Immature natural killer cell (primary cell): ENCODE measurements around the gene ITGBL1. TPM values are rescaled to one million over a fixed set of nuclear protein-coding genes. Genes with fewer than 3 reads are reported as not detected.
A peak's percentile ranks its signal among the peaks of the same experiment; 100 is the strongest.

Source experiments
- DNase-seq, 3 donors: peaks; one replicate each; pipeline ENCODE4 v3.0.0; 2022; ENCODE audit warnings: mixed read lengths in 1 of 3
- H3K27ac Mint-ChIP-seq, 6 donors: one replicate each; pipeline ENCODE4 v1.8.0; 2020; ENCODE audit warnings: mixed read lengths in 6 of 6, mild to moderate bottlenecking in 5 of 6, inconsistent platforms in 4 of 6, moderate library complexity in 3 of 6
- H3K27me3 Mint-ChIP-seq, 3 donors: one replicate each; pipeline ENCODE4 v1.8.0; 2020 to 2021; ENCODE audit warnings: low read depth in 3 of 3, mild to moderate bottlenecking in 3 of 3, mixed read lengths in 3 of 3, moderate library complexity in 3 of 3, inconsistent platforms in 1 of 3
- H3K36me3 Mint-ChIP-seq, 3 donors: one replicate each; pipeline ENCODE4 v1.8.0; 2020; ENCODE audit warnings: mixed read lengths in 3 of 3, inconsistent platforms in 2 of 3, mild to moderate bottlenecking in 2 of 3
- H3K4me1 Mint-ChIP-seq, 2 donors: one replicate each; pipeline ENCODE4 v1.8.0; 2020; ENCODE audit warnings: inconsistent platforms in 2 of 2, mild to moderate bottlenecking in 2 of 2, mixed read lengths in 2 of 2, moderate library complexity in 1 of 2
- H3K4me3 Mint-ChIP-seq, 5 donors: one replicate each; pipeline ENCODE4 v1.8.0; 2020; ENCODE audit warnings: mild to moderate bottlenecking in 5 of 5, mixed read lengths in 5 of 5, inconsistent platforms in 3 of 5, moderate library complexity in 3 of 5
- H3K9me3 Mint-ChIP-seq, 6 donors: one replicate each; pipeline ENCODE4 v1.8.0; 2020; ENCODE audit warnings: mild to moderate bottlenecking in 6 of 6, mixed read lengths in 6 of 6, inconsistent platforms in 4 of 6, moderate library complexity in 3 of 6
- polyA plus RNA-seq, 3 donors: library from polyadenylated mRNA; unstranded; fragments of 300-500 nt; fragmentation: Illumina TruSeq; gene quantifications; one replicate each; pipeline ENCODE4 v1.2.3, GENCODE V29; 2021

Gene ITGBL1
- polyA plus RNA-seq, 3 donors from 2014 or later, result not detected

DNA sequence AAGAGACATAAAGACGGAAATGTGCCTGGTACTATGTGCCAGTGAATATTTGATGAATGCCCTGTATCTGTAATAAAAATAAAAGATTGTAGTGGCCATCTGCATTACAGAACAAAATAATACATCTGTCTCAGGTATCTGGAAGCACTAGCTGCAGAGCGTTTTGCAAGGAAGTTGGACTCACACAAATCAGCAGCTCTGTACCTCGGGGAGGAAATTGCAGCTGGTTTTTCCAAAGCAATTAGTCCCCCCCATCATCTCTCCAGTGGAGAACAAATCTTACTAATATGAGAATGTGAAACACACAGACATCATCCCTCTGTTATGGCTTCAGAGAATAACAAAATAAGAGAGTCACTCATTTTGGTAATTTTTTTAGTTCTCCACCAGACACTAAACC lies 245.3 kb downstream of the ITGBL1 start:
- DNase-seq, result no peak
- Mint-ChIP-seq H3K9me3 (peaks cover 0 to 7% (median 0%) of the 10 kb centered on the region in 6 donors), H3K36me3 (no peaks in the 10 kb centered on the region), H3K27ac (no peak overlapping the region), H3K4me3 (no peak overlapping the region), H3K4me1 (no peaks in the 10 kb centered on the region), H3K27me3 (peaks cover 0 to 3% (median 0%) of the 10 kb centered on the region in 3 donors)

DNA sequence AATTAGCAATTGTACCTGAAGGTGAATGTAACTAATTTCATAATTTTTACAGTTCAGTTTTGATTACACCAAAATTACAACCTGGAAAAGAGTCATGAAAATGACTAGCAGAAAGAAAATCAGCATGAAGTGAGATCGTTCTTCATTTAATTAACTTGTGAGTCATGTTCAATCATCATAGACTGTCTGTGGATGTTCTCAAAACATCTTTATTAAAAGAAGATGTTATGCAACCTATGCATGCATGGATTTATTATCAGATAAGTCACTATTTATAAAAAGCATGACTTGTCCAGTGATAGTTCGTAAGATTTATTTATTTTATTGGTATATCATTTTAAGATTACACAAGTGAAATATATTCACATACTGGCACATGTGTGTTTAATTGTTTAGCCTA lies 245.9 kb downstream of the ITGBL1 start:
- H3K36me3 Mint-ChIP-seq, result no peaks in the 10 kb centered on the region
- peaks cover 0 to 3% (median 1%) of the 10 kb centered on the region in 3 donors for H3K27me3 Mint-ChIP-seq
- DNase-seq, result no peak
- no peak overlapping the region for H3K27ac Mint-ChIP-seq
- H3K4me1 Mint-ChIP-seq, result no peaks in the 10 kb centered on the region
- H3K4me3 Mint-ChIP-seq, result no peak overlapping the region
- H3K9me3 Mint-ChIP-seq, result peaks cover 0 to 10% (median 0%) of the 10 kb centered on the region in 6 donors

DNA sequence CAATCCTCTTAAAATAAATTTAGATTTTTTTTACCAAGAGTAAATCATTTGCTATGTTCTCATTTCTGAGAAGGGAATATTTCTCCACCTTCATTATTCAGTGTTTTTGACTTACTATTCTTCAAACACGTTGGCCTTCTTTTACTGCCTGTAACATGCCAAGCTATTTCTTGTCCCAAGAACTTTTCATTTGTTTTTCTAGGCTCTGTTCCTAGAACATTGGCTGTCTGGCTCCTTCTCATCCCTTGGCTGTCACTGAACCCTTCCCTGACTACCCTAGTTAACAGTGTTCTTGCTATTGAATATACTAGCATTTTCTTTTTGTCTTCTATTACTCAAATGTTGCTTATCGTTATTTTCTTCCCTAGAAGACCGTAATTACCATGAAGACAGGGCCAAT lies 248.1 kb downstream of the ITGBL1 start:
- DNase-seq, result no peak
- H3K4me1 Mint-ChIP-seq, result peaks cover 0 to 1% of the 10 kb centered on the region in 2 donors
- H3K27me3 Mint-ChIP-seq, result peaks cover 0 to 4% (median 0%) of the 10 kb centered on the region in 3 donors
- no peaks in the 10 kb centered on the region for H3K36me3 Mint-ChIP-seq
- H3K4me3 Mint-ChIP-seq, result no peak overlapping the region
- H3K9me3 Mint-ChIP-seq, result peaks cover 0 to 16% (median under 1%) of the 10 kb centered on the region in 6 donors
- peak overlapping the region in 1 of 6 donors; percentile 15 for H3K27ac Mint-ChIP-seq

DNA sequence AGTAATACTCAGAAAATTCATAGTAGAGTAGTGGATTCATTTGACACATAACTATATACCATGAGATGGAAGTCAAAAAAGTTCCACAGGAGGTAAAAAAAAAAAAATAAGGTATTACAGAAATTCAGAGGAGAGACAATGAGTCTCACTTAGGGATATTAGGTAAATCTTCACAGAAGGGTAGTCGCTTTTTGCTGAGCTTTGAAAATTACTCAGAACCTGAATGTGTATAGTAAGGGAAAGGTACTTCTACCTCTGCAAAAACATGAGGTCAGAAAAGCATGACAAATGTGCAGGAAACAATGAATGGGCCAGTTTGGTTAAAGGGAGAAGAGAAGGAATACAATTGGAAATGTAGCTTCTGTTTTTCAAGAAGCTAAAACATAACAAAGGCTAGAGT lies 250.6 kb downstream of the ITGBL1 start:
- DNase-seq, result no peak
- Mint-ChIP-seq H3K4me3 (no peak overlapping the region), H3K4me1 (peaks cover 15 to 20% of the 10 kb centered on the region in 2 donors), H3K36me3 (no peaks in the 10 kb centered on the region), H3K27me3 (peaks cover 0 to 4% (median 0%) of the 10 kb centered on the region in 3 donors), H3K9me3 (peaks cover 0 to 16% (median under 1%) of the 10 kb centered on the region in 6 donors), H3K27ac (no peak overlapping the region)

DNA sequence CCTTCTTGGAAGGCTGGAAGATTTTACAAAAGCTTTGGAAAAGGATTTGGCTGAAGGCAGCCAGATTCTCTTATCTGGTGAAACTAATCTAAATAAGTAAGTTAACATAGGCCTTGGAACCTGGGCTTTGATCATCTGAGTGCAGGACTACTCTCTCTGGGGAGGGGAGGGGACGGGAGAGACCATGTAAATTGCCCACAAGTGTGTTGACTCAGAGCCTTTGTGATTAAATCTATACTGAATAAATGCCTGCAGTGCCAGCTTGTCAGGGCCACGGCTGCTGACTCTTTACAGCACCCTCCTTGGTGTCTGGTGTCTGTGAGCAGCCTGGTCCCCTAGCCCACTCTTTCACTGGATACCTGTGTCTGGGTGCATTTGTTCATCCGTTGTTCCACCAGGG lies 251.4 kb downstream of the ITGBL1 start:
- no peak overlapping the region for H3K27ac Mint-ChIP-seq
- peaks cover 21 to 26% of the 10 kb centered on the region in 2 donors for H3K4me1 Mint-ChIP-seq
- no peak for DNase-seq
- H3K4me3 Mint-ChIP-seq, result no peak overlapping the region
- H3K36me3 Mint-ChIP-seq, result no peaks in the 10 kb centered on the region
- peaks cover 0 to 16% (median 1%) of the 10 kb centered on the region in 6 donors for H3K9me3 Mint-ChIP-seq
- H3K27me3 Mint-ChIP-seq, result peaks cover 0 to 4% (median 0%) of the 10 kb centered on the region in 3 donors

DNA sequence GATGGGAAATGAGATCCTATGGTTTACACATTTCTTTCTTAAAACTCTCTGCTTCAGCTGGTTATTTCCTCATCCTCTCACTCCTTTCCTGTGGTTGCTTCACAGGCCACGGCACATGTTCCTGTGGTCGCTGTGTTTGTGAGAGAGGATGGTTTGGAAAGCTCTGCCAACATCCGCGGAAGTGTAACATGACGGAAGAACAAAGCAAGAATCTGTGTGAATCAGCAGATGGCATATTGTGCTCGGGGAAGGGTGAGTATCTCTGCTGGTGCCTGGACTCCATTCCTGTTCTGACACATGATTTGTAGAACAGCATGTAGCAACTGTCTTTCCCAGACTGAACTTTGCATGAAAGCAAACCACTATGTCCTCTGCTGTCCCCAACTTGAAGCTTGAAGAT lies 254.2 kb downstream of the ITGBL1 start:
- peak in 1 of 3 donors; percentile 17 for DNase-seq
- Mint-ChIP-seq H3K27ac (peak overlapping the region in 1 of 6 donors; percentile 56), H3K9me3 (peaks cover 0 to 12% (median 2%) of the 10 kb centered on the region in 6 donors), H3K36me3 (no peaks in the 10 kb centered on the region), H3K4me1 (peaks cover 21 to 26% of the 10 kb centered on the region in 2 donors), H3K27me3 (peaks cover 0 to 6% (median 0%) of the 10 kb centered on the region in 3 donors), H3K4me3 (peak overlapping the region in 4 of 5 donors; percentile 14 to 54 (median 30))

DNA sequence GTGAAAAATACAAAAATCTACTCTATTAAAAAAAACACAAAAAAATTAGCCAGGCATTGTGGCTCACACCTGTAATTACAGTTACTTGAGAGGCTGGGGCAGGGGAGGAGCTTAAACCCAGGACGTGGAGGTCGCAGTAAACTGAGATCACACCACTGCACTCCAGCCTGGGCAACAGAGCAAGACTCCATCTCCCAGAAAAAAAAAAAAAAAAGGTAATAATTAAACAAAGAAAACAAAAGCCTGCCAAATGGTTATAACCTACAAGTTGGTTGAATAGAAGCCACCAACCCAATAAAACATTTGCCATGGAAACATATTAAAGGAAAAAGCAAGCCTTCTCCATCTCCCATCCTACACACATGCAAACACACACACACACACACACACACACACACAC lies 255.2 kb downstream of the ITGBL1 start:
- no peak for DNase-seq
- Mint-ChIP-seq H3K4me3 (no peak overlapping the region), H3K36me3 (no peaks in the 10 kb centered on the region), H3K9me3 (peaks cover 0 to 12% (median 1%) of the 10 kb centered on the region in 6 donors), H3K4me1 (peaks cover 21 to 26% of the 10 kb centered on the region in 2 donors), H3K27me3 (peaks cover 0 to 6% (median 0%) of the 10 kb centered on the region in 3 donors), H3K27ac (no peak overlapping the region)

DNA sequence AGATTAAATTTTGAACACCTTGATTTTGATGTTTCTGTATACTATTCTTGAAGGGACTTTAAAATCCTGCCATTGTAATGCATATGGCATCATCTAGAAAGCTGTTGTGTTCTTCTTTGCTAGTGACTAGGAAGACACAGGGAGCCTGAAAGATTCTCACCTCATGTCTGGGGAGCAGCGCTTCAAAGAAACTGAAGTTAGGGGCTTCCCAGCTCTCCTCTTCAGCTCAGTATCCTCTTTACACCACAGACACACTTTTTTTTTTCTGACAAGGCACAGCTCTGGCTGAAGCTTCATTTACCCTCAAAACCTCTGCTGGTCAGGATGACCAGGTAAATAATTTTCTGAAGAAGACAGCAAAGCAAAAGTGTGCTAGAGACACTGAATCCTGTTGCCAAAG lies 255.6 kb downstream of the ITGBL1 start:
- Mint-ChIP-seq H3K36me3 (no peaks in the 10 kb centered on the region), H3K4me3 (no peak overlapping the region), H3K9me3 (peaks cover 0 to 11% (median 0%) of the 10 kb centered on the region in 6 donors), H3K27ac (no peak overlapping the region), H3K4me1 (peaks cover 21 to 26% of the 10 kb centered on the region in 2 donors), H3K27me3 (peaks cover 0 to 6% (median 0%) of the 10 kb centered on the region in 3 donors)
- DNase-seq, result no peak

DNA sequence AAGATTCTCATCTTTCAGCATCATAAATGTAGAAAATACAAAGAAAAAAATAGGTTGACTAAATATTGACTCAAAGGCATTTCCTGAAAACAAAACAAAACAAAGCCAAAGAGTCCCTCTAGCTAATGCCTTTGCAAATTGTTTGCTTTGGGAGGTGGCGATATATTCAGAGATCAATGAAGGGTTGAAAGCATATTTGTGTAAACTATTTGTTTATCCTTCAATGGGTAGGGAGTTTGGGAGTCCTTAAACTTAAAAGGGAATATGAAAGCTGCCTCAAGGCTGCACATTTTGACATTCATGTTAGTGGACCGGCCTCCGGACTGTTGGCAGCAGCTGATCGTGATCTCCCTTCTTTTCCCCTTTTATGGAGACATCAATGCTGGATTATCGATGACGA lies 257.5 kb downstream of the ITGBL1 start:
- Mint-ChIP-seq H3K27ac (no peak overlapping the region), H3K4me3 (no peak overlapping the region), H3K9me3 (peaks cover 0 to 5% (median 0%) of the 10 kb centered on the region in 6 donors), H3K4me1 (peaks cover 21 to 26% of the 10 kb centered on the region in 2 donors), H3K36me3 (no peaks in the 10 kb centered on the region), H3K27me3 (peaks cover 0 to 2% (median 0%) of the 10 kb centered on the region in 3 donors)
- no peak for DNase-seq

DNA sequence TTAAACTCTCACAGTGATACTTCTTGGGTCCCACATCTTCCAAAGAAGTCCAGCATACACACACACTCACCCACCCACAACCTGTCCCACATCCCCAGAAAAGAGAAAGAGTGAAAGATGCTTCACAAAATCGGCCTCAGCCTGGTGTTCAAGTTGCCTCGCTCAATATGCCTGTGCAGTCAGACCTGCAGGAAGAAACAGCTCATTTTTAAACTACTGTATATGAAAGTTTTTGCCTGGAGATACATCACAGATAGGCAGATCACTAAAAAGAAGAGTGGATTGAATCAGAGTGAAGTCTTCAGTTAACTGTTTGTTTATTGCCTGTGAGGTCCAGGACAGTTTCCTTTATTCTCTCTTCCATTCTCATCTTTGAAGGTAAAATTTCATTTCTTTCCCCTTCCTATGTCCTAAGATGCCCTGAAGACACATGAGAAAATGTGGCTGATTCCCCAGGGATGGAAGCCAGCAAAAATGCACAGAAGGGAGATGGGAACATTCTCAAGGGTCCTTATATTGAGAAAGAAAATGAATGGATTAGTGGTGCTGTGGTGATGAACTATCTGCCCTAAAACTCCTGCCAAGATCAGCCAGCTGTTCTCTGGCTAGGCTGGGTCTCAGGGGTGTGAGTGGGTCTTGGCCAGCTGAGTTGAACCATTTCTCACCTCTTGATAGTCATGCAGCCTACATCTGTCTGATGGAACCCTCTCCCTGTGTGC lies 259.0 kb downstream of the ITGBL1 start:
- Mint-ChIP-seq H3K36me3 (no peaks in the 10 kb centered on the region), H3K9me3 (peaks cover 0 to 2% (median 0%) of the 10 kb centered on the region in 6 donors), H3K4me1 (peaks cover 17 to 19% of the 10 kb centered on the region in 2 donors), H3K27me3 (peaks cover 0 to 2% (median 0%) of the 10 kb centered on the region in 3 donors), H3K4me3 (no peak overlapping the region), H3K27ac (no peak overlapping the region)
- no peak for DNase-seq

DNA sequence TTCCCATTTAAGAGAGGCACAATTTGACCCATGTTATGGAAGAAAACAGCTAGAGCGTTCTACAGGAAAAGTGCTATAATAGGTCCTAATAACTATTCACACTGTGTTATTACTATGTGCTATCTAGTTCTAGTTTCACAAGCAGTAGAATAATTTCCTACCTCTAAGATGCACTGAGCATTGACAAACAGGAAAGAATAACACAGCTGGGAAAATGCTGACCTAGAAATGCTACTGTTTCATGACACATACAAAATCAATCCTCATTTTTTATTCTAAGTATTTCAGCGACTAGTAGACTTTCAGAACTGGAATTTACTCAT lies 259.5 kb downstream of the ITGBL1 start:
- no peak overlapping the region for H3K27ac Mint-ChIP-seq
- H3K9me3 Mint-ChIP-seq, result peaks cover 0 to 2% (median 0%) of the 10 kb centered on the region in 6 donors
- peaks cover 0 to 2% (median 0%) of the 10 kb centered on the region in 3 donors for H3K27me3 Mint-ChIP-seq
- no peaks in the 10 kb centered on the region for H3K36me3 Mint-ChIP-seq
- peaks cover 12 to 14% of the 10 kb centered on the region in 2 donors for H3K4me1 Mint-ChIP-seq
- no peak for DNase-seq
- no peak overlapping the region for H3K4me3 Mint-ChIP-seq

DNA sequence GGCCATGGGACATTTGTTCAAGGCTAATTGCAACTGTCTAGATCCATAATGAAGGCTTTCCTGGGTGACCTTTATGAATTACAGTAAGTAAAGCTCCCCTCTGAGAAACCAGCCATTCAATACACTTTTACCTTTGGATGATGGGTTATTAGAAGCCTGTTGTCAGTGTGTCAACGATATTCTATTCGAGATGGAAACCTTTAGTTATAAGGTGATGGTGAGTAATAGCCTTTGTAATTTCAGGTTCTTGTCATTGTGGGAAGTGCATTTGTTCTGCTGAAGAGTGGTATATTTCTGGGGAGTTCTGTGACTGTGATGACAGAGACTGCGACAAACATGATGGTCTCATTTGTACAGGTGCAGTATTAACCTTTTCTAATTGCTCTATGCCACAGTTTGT lies 261.7 kb downstream of the ITGBL1 start:
- H3K27me3 Mint-ChIP-seq, result peaks cover 0 to 2% (median 0%) of the 10 kb centered on the region in 3 donors
- DNase-seq, result no peak
- no peak overlapping the region for H3K27ac Mint-ChIP-seq
- H3K4me1 Mint-ChIP-seq, result no peaks in the 10 kb centered on the region
- peaks cover 0 to 4% (median 0%) of the 10 kb centered on the region in 6 donors for H3K9me3 Mint-ChIP-seq
- H3K36me3 Mint-ChIP-seq, result no peaks in the 10 kb centered on the region
- H3K4me3 Mint-ChIP-seq, result no peak overlapping the region

DNA sequence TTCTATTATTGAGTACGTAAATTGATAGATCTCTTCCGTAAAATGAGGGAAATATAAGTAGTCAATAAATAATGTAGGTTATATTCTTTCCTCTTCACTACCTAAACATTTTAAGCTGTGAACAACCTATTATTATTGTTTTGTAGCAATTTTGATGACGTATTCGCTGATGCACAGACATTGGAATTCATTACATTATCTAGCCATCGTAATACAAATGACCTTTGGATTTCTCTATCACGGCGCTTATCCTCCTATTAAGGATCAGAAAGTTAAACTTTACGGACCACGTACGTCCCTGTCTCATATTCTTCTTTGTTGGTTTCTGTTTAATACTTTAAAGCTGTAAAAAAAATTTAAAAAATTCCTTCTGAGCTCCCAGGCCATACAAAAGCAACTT lies 264.9 kb downstream of the ITGBL1 start:
- Mint-ChIP-seq H3K36me3 (no peaks in the 10 kb centered on the region), H3K4me3 (no peak overlapping the region), H3K4me1 (no peaks in the 10 kb centered on the region), H3K9me3 (peaks cover 0 to 4% (median 0%) of the 10 kb centered on the region in 6 donors), H3K27me3 (peaks cover 0 to 2% (median 2%) of the 10 kb centered on the region in 3 donors), H3K27ac (no peak overlapping the region)
- DNase-seq, result no peak

DNA sequence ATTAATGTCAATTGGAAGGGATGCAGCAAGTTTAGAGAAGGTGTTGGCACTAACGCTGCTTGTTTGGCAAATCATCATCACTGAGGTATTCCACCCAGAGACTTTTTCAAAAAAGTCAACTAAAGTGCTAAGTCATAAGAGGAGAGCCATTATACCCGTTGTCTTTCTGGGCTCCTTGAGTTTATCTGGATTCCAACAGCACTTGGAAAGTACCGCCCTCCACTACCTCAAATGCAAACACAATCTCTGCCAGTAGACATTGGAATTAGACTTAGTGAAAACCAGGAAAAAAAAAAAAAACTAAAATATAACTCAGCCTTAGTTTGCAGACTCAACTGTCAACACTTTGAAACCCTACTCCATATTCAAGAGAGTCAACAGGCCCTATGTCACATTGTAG lies 266.0 kb downstream of the ITGBL1 start:
- Mint-ChIP-seq H3K4me1 (no peaks in the 10 kb centered on the region), H3K4me3 (no peak overlapping the region), H3K27me3 (peaks cover 0 to 5% (median 2%) of the 10 kb centered on the region in 3 donors), H3K36me3 (no peaks in the 10 kb centered on the region), H3K27ac (no peak overlapping the region), H3K9me3 (peaks cover 0 to 4% (median 0%) of the 10 kb centered on the region in 6 donors)
- no peak for DNase-seq
